ENCODE results near the gene PLEKHG4B.

GRCh38 chr5:219991-220390, 128.0 kb downstream of the PLEKHG4B start:
- TF ChIP-seq POLR2A (IDR thresholded peaks at IDR 0.05; ENCODE audit: low read depth, low read length) (no peak), POLR2AphosphoS5 (IDR thresholded peaks at IDR 0.05; ENCODE audit: low read depth, low read length) (no peak), TAF1 (IDR thresholded peaks at IDR 0.05; ENCODE audit: borderline replicate concordance, low read depth, low read length) (no peak)
